Hematopoietic multipotent progenitor cell (in vitro differentiated cells): Measurements from ENCODE around the gene SMAD3. TPM values are rescaled to one million over a fixed set of nuclear protein-coding genes. Genes with fewer than 3 reads are reported as not detected.
A peak's percentile ranks its signal among the peaks of the same experiment; 100 is the strongest.

Experiments
- DNase-seq, 3 donors: peaks; one replicate each; pipeline ENCODE4 v3.0.0-alpha.2; 2011 to 2015; ENCODE audit warnings: low read depth in 2 of 3, low spot score in 2 of 3
- total RNA-seq: library from RNA; depleted of rRNA; stranded (reverse); fragments of >200 nt; gene quantifications from one replicate; pipeline ENCODE4 v1.2.3, GENCODE V29; 2012

SMAD3 gene
- total RNA-seq, 1 donor, result 54.7 TPM

DNA sequence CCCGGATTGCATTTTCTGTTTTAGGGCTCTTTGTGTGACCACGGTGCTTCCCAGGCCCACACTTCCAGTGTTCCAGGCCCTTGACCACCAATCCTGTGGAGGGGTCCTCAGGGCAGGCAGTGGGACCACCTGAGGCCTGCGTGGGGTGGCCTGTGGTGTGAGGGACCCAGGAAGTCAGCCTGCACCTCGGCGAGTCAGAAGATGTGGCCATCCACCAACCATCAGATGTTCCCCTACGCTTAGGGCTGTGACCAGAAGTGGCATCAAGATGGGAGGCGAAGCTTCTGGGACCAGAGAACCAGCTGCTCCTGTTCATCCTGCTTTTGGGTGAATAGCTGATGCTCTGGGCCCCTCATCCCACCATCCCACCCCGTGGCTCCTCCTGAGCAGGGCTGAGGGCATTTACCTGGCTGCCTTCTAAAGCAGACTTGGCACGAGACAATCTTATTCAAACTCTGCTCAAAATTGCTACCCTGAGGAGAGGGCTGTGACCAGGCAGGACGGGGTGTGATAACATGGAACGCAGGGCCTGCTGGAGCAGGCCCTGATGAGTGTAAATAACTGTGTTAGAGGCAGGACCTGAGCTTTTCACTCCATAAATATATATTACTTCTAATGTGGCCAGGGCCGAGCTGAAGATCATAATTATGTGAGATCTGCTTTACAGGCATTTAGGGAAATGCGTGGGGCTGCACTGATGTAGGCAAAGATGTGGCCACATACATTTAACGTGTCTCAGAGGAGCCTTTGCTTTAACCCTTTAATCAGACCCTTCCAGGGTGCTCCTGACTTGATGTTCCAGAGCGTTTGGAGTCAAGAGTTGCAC, 28.8 kb downstream of the SMAD3 start:
- DNase-seq, result no peak

DNA sequence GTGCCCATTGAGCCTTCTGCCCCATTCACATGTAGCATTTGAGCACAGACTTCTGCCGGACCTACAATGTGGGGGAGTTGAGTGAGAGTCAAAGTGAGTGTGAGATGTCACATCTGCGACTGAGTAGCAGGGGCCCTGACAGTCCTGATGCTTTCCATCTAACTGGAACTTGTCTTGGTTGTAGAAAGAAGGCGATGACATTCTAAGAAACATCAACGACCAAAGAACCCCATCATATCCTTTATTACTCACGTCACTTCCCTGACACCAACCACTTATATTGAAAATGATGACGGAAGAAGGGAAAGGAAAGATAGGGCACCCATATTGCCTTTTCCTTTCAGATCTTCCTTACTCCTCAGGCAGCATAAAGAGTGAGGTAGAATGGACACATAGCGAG, 30.5 kb downstream of the SMAD3 start:
- DNase-seq, result no peak

DNA sequence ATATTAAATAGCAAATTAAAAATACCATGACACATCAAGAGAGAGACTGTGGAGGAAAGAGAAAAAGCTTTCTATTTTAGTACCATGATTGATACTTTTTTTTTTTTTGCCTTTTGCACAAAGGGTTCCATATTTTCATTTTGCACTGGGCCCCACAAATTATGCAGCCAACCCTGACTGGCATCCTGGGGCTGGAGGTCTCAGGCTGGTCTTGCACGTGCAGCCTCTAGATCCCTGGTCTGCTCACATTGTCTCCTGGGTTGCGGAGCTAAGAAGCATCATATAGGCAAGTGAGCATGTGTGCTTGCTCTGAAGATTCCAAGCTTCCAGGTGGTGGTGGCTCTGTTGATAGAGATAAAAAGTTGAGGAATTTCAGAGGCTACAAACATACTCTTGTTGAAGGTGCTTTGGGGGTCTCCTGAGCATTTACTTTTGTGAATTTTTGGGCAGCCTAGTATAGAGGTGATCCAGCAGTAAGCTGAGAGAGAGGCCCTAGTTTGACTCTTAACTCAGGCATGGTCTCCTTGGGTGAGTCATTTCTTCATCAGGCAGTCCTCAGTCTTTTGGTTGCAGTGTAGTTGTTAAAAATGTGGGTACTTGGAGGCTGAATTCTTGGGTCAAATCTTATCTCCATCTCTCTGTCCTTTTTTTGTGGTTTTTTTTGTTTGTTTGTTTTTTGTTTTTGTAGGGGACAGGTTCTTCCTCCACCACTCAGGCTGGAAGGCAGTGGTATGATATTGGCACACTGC, 31.3 kb downstream of the SMAD3 start:
- no peak for DNase-seq

DNA sequence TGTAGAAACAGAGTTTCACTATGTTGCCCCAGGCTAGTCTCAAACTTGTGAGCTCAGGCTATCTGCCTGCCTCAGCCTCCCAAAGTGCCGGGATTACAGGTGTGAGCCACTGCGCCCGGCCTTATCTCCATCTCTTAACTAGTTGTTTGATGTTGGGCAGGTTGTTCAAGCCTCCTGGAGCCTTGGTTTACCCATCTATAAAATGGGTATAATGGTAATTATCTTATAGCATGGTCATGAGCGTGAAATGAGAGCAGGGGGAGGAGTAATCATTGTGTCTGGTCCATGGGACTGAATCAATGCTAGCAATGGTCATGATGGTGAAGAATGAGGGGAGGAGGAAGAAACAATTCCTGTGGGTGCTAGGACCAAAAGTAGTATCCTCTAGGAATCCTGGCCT, 32.0 kb downstream of the SMAD3 start:
- no peak for DNase-seq

DNA sequence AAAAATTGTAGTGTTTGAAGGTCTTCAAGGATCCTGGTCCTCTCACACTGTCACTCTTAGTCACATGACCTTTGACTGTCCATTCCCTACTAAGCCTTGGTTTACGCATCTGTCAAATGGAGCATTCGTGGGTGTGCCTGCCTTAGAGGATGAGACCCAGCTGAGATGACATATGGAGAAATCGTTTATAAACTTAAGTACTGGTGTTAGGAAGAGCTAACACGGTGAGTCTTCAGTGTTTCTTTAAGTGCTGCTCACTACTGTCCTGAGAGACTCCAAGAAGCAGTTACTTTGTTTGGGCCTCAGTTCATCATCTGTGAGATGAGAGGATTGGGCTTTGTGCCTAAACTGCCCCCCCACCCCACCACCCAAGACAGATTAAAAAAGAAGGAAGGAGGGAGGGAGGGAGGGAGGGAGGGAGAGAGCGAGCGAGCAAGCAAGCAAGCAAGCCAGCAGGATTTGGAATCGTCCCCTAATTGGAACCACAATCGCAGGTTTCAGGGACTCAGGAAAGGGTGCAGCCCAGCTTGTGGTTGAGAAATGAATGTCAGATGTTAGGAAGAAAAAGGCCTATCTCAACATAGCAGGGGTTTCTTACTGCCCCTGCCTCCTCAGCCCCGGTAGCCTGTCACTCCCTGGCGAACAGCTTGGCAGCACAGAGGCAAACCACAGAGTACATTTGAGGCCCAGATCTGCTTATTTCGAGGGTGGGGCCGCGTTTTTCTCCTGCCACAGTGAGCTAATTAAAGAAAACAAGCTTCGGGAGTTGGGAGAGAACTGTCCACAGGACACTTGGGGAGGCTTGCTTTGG, 32.7 kb downstream of the SMAD3 start:
- peak in 2 of 3 donors; percentile 85 to 93 for DNase-seq

DNA sequence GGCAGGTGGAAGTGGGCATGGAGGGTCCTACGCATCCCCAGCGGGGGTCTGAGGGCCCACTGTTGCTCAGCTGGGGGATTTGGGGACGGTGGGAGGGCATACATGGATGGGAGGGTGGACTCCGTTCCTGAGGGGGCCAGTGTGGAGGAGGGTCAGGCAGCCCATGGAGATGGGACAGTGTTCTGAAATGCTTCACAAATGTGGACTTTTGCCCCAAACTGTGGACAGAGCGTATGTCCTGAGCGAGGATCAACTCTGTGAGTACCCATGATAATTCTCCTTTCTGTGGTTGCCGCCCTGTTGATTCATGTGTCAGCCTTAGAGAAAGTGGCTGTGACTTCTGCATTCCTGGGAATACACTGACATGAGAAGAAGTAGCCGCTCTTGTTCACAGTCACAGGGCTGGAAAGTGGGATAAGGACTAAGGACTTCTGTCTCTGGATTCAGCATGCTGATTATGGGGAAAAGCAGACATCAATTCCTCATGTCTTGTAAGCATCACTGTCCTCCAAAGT, 33.4 kb downstream of the SMAD3 start:
- no peak for DNase-seq

DNA sequence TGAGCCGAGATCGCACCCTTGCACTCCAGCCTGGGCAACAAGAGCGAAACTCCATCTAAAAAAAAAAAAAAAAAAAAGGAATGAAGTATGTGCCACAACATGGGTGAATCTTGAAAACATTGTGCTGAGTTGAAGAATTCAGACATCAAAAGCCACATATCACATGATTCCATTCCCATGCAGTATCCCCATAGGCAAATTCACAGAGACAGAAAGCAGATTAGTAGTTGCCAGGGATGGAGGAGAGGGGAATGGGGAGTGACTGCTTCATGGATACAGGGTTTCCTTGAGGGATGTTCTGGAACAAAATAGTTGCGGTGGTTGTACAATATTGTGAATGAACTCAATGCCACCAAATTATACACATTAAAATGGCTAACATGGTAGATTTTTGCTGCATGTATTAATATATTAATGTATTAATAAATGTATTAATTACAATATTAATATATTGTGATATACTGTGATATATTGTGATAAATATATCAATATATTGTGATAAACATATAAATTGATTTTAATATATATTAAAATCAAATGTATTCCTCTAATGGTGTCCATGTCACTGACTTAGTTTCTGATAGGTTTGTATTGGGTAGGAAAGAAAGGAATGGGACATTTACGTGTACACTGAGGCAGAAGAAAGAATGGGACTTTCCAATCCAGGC, 34.9 kb downstream of the SMAD3 start:
- DNase-seq, result no peak

DNA sequence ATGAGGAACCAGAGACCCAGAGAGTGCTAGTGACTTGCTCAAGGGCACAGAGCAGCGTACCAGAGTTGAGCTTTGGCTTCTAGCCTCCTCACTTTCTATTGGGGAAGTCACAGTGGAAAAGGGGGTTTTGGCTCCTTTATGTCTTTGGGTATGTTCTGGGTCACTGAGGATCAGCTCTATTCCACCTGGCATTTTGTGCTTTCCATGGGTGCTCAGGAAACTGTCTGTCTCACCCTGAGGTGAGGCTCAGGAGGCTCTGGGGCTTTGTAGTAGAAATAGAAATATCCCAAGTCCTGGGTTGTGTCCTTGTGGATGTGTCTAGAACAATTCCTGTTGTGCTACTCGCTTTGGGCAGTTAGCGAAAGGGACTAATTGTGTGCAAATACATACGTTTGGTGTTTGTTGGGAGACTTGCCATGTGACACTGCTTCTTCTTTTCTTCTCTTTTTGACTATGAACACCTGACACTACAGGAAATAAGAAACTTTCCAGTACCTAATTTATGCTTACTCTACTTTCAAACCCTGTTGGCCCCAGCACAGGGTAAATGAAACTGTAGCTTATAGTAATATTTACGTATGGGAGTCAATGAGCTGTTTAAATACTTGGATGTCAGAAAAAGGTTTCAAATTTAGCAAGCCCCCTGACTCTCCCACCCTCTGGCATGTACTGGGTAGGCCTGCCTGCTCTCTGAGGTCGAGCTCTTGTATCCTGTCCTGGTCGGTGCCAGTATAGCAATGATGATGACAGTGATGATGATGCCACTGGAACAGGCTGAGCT, 35.6 kb downstream of the SMAD3 start:
- DNase-seq, result peak in 2 of 3 donors; percentile 46 to 74

DNA sequence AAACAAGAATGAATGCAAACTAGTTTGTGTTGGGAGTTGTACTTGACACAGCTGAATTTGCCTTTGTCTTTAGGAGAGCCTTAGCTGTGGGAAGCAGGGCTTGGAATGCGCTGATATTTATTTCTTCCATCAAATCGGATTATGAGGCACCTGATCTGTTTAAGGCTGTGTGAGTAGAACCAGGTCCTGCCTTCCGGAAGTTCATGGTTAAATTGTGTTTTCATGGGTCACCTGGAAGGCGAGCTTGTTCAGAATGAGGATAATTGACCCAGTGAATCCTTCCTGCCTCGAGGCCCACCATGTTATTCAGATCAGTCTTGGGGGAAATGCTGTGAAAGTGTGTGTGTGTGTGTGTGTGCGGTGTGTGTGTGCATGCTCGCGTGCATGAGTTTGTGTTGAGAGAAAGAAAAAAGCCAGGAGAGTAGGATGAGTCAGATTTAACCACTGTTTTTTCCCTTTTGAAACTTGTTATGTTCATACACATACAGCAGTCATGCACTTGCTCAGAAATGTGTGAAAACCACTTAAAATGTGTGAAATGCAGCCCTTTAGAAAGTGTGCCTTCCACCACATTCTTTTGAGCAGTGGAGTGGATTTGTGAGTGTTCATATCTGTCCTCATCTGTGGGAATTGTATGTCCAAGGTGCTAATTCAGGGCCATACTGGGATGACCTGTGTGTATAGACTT, 36.7 kb downstream of the SMAD3 start:
- DNase-seq, result peak in 1 of 3 donors; percentile 63

DNA sequence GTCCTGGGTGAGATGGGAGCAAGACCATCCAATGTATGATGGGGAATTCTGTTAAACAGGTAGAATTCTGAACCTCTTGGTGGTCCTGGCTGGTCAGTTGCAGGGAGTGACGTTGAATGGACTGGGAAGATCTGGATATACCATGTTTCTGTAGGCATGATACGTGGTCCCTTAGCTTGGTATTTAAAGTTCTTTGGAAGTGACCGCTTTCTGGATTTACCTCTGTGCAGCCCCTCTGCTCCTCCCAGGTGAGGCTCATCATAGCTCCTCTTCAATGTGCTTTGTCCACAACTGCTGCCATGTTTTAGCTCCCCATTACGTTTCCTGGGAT, 37.2 kb downstream of the SMAD3 start:
- DNase-seq, result no peak

DNA sequence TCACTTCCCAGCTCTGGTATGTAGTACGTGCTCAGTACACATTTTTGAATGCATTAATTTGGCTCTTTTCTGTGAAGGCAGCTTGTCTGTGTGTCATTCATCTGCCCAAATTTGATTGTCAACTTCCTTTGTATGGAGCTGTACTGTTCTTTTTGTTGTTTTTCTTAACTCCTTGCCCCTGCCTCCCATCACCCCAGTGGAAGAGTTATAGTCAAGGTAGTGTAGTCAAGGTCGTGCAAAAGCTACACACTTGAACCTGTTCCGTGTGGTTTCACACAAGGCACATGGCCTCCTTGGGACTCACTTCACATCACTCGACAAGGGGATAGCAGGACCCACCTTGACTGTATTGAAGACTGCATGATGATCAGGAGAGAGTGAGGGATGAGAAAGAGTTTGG, 37.6 kb downstream of the SMAD3 start:
- DNase-seq, result no peak

DNA sequence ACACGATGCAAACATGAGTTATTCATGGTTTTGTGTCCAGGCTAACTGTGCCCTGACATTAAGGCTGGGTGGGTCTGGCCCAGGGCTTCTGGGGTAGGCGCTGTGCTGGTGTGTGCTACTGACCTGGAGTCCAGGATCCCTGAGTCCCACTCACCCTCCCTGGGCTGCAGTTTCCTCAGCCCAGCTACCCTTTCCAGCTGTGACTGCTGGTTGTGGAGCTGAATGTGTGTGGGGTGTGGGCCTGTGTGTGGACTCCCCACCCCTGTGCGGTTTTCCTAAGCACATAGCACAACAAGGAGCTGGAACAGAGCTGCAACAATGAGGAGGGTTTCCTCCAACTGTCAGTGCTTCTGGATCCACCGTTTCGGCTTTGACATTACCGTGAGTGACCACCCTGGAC, 38.0 kb downstream of the SMAD3 start:
- no peak for DNase-seq

DNA sequence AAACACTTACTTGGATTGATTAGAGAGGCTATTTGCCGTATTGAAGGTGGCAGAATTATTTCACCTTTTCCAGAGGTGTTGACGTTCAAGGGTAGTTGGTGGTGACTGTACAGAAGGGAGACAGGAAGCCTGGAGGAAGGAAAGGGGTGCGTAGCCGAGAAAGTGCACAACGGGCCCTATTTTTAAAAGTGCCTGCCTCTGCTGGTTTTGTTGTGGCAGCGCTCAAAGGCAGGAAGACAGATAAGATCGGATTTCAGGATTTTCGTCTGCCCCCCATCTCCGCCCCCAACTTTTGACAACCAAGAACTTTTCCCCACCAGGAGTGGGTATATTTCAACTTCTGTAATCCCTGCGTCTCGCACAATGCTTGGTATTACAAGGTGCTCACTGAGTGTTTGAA, 38.5 kb downstream of the SMAD3 start:
- DNase-seq, result peak in 2 of 3 donors; percentile 48 to 50

DNA sequence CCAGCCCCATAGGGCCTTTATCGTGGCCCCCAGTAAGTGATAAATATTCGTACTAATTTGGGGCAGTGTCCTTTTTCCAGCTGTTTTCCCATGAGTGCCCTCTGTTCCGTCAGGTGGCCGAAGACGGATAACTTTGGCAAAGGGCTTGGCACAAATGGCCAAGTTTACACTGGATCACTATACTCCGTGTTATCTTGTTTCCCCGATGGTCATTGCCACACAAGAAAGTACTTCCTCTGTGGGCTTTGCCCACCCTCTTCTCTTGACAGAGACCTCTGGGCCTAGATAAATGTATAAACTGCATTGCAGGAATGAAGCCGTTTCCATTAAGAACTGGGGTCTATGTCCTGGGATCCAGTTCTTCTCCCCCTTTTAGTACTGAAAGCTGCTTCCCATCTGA, 39.1 kb downstream of the SMAD3 start:
- no peak for DNase-seq

DNA sequence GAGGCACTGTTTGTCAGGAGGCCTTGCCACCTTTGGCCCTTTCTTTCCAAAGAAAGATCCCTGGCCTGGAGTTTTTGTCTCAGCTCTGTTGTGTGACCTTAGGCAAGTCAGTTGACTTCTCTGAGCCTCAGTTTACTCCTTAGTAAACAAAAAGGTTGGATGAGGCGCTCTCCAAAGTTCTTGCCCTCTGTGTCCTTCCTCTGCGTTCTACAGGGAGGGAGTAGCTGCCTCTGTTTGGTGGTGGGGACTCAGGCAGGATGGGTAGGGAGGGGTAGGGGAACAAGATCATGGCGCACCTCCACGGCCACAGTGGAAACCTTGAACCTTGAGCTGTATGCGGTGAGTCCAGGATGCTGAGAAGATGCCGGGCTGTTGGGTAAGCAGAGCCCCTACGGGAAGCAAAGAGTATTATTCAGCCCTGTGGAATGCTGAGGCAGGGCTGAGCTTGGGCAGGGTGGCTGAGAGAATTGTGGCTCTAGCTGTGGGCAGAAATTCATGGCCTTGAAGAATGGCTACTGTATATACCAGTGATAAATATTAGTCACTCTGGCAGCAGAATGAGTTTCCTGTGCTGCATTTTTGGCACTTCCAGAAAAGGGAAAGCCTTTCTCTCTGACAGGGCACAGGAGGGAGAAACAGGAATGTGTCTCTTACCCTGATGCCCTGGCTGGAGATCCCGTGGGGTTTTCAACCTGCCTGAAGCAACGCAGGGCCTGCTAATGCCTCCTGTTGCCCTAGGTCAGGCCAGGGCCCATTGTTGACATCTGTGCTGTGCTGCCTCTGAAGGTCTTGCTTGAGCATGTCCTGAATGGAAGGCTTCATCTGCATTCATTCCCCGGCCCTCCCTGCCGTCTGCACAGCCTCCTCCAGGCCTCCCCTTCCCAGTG, 39.9 kb downstream of the SMAD3 start:
- DNase-seq, result no peak

DNA sequence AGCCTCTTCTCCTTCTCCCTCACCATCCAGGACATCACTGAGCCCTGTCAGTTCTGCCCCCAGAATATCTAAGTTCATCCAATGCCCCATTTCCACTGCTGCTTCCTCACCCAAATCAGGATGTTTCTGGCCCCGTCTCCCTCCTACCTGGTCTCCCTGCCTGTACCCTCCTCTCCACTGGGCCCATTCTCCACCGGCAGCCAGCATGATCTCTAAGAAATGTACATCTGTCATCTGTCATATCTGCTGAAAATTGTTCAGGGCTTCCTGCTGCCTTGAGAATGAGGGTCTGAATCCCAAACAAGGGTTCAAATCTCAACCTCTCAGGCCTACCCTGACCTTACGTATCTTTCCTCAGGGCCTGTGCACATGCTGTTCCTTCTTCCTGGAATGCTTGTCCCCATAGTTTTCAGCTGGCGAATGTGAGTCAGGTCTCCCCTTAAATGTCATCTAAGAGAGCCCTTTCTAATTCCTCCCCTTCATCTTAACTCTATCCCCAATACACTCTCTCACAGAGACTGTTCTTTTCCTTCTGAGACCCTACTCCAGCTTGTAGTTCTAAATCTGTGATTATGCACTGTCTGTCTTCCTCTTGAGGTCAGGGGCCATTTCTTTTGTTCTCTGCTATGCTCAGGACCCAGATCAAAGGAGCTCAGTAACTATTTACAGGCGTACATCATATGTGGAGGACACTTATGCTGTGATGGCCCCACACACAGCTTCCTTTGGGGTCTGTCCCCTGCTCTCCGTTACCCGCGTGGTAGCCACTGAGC, 40.8 kb downstream of the SMAD3 start:
- DNase-seq, result no peak

DNA sequence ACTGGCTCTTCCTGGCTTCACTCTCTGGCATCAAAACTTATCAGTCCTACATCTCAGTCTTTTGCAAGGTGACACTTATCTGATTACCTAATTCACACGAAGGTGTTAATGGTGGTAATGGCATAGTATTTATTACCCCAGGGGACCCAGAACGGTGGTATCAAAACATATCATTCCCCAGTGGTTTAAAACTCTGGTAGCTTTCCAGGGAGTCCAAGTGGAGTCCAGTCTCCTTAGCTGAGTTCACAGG, 41.3 kb downstream of the SMAD3 start:
- DNase-seq, result no peak
